T47D (cell line): Measurements from ENCODE around the gene CYP4A22.

Experiments
- DNase-seq, 2 experiments: peaks; one replicate each; pipeline versions ENCODE4 v3.0.0 to v3.0.0-alpha.2; 2011 to 2012; ENCODE audit warnings: low read depth in 1 of 2, low spot score in 1 of 2
- JUND ChIP-seq: IDR thresholded peaks from 2 replicates; pipeline ENCODE4 v1.6.1; 2012; ENCODE audit warnings: low read depth
- in situ Hi-C: cut with HindIII; loops from 2 replicates; pipeline ENCODE4 v1.10.0; 2016; ENCODE audit warnings: low sequenced_read_pairs, low pct_unique_long_range_greater_than_20kb

Gene CYP4A22

GRCh38 chr1:47175227-47175934 lies 38.1 kb downstream of the CYP4A22 start:
- in situ Hi-C loops = no loop called here
- peak; percentile 39 to 75 for DNase-seq

DNA sequence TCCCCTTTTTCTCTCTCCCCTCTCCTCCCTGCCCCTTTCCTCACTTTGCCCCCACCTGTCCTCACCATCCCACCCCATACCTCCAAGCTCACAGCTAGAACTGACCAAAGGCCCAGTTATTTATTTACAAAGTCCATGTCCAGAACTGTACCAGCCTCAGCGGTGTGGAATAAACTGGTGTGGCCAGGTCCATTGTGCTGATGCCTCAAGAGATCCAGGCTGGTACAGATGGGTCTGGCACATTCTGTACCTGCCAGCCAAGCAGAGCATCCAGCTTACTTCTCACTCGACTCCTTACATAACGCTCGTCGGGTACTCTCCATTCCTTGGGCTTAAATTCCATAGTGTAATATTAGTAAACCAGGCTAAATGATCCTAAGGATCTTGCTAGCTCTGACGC lies 40.8 kb downstream of the CYP4A22 start:
- no peak for TF ChIP-seq JUND
- in situ Hi-C loops = no loop called here
- no peak for DNase-seq

More at GRCh38 chr1:47175227-47175934, 38.1 kb downstream of the CYP4A22 start:
- TF ChIP-seq JUND = no peak

DNA sequence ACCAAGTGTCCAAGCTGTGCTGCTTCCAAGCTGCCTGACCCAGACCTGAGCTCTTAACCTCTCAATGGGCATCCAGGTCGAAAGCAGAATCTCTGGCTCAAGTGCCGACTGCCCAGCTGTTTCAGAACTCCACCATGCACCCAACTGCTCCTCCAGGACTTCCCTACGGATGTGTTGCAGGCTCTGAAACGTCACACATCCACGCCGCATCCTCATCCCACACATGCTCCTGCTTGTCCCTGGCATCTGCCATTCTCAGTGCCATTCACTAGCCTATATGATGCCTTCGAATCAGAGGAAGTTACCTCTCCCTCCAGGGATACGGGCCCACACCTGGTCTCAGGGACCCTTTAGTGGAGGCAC lies 41.4 kb downstream of the CYP4A22 start:
- DNase-seq = no peak
- in situ Hi-C loops = no loop called here
- no peak for TF ChIP-seq JUND

GRCh38 chr1:47179017-47179987 lies 42.1 kb downstream of the CYP4A22 start:
- in situ Hi-C loops = no loop called here
- TF ChIP-seq JUND = no peak

DNA sequence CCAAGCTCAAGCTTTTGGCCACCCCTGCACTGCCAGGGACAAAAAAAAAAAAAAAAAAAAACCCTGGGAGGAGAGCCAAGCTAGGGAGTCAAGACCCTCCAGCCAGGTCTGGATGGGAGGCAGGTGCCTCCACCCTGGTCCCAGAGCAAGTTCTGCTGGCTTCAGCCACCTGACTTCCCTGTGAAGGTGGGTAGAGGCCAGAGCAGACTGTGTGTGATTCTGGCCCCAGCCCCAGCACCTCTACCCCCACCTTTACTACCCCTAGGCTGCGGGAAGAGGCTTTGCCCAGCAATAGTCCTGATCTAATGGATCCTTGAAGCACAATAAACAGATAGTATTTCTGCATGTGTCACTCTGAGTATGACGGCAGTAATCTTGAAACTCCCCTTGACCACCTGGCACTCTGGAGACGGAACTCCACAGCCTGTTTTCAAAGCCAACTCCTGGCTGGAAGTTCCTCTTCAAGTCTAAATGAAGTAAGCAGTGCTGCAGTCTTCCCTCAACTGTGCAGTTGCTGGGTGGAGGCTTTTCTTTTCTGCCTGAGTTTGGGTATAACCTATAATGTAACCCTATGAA lies 42.8 kb downstream of the CYP4A22 start:
- no peak for TF ChIP-seq JUND
- no peak for DNase-seq
- in situ Hi-C loops = no loop called here

More at GRCh38 chr1:47179017-47179987, 42.1 kb downstream of the CYP4A22 start:
- peak; percentile 53 to 94 for DNase-seq

DNA sequence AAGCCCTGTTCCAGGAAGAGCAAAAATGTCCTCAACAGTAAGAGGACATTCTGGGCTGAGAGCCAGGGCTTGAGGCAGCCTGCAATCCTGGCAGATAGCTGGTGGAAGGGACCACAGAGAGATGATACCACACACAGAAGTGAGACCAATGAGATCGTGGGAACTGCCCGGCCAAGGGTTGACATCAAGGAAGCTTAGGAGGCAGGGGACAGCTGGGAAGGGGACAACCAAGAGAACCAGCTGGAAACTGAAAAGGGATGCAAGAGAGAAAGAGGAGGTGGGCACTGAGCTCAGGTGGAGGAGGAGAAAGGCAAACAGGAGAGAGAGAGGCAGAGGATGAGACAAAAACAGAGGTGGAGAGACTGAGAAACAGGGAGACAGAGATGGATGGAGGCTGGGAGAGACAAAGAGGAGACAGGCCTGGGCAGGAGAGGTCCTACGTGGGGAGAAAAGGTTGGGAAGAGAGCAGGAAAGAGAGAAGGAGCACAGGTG lies 43.4 kb downstream of the CYP4A22 start:
- TF ChIP-seq JUND = no peak
- in situ Hi-C loops = no loop called here
- DNase-seq = no peak

DNA sequence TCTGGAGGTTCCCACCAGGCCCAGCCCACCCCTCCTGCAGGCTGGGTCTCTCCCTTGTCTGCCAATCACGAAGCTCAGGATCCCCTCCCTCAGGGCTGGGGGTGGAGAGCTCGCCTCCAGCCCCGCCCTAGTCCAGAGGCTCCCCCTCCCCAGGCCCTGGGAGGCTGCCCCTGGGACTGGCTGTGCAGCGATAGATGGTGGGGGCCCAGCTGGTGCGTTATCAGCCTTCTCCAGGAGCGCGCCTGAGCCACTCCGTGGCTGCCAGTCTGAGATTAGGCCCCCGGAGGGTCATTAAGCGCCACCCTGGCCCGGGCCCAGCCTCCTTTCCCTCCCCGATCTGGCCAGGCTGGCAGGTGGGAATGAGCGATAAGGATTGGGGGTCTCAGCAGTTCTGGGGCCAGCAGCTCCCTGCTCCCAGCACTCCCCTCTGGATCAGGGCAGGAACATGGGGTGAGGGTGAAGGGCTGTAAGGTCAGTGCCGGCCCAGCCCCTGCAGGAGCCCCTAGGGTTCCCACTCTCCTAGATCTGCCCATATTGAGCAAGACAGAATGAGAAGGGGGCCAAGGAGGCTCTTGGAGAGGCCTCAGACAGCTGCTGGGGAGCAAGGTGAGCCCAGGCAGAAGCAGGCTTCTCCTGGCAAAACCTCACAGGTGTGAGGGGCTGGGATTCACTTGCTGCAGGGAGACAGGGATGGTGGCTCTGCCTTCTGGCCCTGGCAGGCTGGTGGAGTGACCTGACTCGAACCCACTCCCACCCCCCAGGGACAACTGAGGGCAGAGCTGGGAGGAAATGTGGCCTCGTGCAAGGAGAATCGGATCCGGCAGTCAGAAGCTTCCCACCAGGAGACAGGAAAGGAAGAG lies 44.1 kb downstream of the CYP4A22 start:
- no peak for DNase-seq
- TF ChIP-seq JUND = no peak
- in situ Hi-C loops = no loop called here

GRCh38 chr1:47181955-47182675 lies 44.9 kb downstream of the CYP4A22 start:
- TF ChIP-seq JUND = no peak
- in situ Hi-C loops = no loop called here
- DNase-seq = no peak

- DNase-seq = no peak
- in situ Hi-C loops = no loop called here
- no peak for TF ChIP-seq JUND
Measured at GRCh38 chr1:47182676-47183235, 45.5 kb downstream of the CYP4A22 start.

DNA sequence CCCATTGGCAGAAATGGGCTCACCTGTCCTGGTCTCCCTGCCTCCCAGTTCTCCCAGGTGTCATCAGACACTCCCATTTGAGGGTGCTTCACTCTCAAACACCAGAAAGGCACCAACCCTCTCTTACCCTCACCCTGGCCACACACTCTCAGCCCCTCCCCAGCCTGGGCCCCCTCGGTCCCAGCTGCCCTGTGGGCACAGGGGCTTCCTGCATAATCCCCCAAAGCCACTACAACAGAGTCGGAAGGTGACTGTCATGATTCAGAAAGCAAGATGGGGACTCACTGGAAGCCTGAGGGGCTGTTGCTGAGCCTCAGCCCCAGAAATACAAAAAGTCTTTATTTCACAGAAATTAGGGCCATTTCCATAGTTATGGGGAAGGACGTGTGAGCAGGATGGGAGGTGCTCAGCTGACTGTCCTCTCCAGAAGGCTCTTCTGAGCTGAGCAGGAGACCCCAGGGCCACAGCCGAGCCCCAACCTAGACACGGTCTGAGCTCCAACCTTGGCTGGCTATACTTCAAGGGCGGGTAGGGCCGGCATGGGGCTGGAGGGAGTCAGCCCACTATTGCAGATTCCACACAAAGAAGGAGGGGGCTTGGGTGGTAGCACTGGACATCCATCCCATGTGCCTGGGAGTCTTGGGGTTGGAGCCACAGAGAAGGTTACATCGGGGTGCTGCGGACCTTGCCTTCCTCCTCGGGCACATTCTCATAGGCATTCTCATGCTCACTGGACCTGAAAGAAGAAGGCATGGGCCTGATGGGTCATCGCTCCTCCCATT lies 46.3 kb downstream of the CYP4A22 start:
- no peak for TF ChIP-seq JUND
- in situ Hi-C loops = no loop called here
- DNase-seq = no peak
